HK-2 (cell line): ENCODE measurements around the gene CD226.

Source experiments
- DNase-seq: peaks from one replicate; pipeline ENCODE4 v3.0.0-alpha.2; 2018; ENCODE audit not compliant: unreplicated experiment

The CD226 gene

GRCh38 chr18:69947361-69948133, at the start of gene CD226:
Gene CD226, minus strand, starts transcription at chr18:69947873. Its CDS starts 467 bp downstream, at chr18:69947406.
- DNase-seq = no peak

- no peak for DNase-seq
These were observed 49.5 kb upstream of the CD226 start for GRCh38 chr18:69996951-69997798.

- no peak for DNase-seq
These were observed 48.7 kb upstream of the CD226 start for GRCh38 chr18:69996417-69996816.

- no peak for DNase-seq
These were observed 48.1 kb upstream of the CD226 start for GRCh38 chr18:69995774-69996173.

DNA sequence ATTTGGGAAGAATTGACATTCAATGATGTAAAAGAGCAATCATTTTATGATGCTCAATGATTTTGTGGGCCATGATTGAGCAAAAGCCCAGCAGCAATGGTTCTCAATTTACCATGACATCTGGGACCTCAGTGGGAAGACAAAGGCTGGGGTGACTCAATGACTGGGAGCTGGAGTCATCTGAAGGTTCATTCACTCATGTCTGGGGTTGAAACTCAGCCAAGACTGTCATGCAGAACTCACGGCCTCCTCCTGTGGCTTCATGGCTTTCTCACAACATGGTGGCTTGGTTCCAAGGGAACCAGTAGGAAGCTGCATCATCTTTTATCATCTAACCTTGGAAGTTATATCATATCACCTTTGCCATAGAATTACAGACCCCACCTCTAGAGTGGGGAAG, 45.1 kb upstream of the CD226 start:
- no peak for DNase-seq

- DNase-seq = no peak
These were observed 40.2 kb upstream of the CD226 start for GRCh38 chr18:69987870-69988269.

DNA sequence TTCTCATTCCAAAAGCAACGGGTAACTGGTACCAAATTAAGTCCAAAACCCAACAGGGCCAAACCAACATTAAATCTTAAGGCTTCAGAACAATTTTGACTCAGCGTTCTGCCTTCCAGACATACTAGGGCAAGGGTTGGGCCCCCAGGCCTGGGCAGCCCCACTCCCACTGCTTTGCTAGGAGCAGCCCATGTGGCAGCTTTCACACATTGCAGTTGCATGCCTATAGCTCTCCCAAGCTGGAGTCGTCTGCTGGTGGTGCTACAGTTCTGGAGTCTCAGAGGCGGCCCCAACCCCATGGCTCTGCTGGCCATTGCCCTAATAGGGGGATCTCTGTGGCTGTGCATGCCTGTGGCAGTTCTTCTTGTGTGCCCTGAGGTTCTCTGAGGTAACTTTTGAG, 37.6 kb upstream of the CD226 start:
- no peak for DNase-seq

DNA sequence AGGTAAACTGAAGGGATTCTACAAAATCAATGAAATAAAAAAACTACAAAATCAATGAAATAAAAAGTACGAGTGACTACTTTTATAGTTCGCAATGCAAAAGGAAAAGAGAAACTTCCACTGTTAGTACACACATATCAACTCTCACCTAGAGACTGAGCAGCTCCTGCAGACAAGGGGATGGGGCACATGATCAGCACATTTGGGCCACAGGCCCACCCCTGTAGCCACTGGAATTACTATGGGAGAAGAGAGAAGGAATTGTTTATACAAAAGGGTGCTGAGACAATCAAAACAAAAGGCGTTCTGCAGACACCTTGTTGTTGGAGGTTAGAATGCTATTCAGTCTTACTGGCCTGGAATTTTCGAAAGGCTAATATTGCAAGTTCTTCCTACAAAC, 34.7 kb upstream of the CD226 start:
- no peak for DNase-seq

DNA sequence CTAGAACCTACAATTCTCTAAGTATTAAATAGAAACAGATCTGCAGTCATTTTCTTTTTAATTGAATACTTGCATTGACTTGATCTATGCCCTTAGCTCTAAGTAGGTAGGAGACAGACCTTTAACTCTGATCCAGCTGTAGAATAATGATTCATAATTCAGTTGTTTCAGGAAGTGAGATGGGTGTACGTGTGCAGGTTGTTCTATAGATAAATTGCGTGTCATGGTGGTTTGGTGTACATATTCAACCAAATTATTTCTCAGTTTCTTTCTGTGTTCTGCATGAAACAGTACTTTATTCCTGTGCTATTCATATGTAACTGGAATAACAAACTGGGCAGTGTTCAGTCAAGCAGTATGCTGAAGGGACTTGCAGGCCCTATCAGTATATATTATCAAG, 34.3 kb upstream of the CD226 start:
- DNase-seq = no peak

DNA sequence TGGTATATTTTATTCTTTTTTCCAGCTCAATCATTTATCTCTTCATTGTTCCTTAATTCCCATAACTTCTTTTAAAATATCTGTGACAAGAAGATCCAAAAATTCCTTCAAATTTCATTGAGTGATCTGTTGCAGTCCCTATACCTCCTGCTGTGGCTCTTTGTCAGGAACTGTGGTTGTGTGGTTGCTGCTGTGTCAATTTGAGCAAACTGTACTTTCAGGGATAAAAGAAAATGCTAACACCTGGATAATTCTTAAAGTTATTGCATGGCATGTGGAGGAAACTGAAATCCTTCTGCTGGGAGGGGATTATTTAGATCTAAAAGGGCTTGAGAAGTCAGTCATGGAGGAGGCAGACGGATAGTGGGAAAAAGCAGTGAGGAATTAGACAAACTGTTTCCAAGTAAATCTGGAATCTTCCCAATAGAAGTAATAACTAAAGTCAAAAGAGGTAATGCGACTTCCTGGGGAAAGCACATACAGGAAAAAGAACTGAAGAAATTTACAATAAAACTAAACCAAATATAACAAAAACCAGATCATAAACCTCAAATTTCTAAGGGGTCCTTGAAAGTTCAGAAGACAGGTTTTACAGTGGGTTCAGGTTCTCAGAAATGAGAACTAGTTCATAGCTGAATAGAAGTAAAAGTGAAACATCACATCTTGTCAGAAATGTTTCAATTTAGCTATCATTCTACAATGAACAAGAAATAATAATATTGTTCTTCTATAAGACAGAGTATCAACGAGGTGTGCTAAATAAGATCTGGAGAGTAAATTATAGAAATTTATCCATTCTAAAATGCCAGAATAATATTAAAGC, 33.5 kb upstream of the CD226 start:
- DNase-seq = no peak

DNA sequence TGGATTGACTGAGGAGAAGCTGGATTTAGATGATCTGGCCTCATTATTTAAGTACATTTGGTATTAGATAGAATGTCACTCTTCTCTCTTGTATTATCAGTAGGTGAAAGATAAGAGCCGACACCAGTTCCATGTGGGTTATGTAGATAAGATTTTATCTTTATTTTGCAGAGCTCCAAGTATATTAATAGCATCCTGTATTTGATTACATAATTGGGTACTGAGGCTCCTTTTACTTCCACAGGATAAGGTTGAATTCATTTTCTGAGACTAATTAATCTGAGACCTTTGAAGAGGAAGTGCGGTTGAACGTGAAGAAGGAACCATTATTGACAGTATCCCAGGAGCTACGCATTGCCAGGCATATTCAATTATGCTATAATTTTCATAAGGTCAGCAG, 32.8 kb upstream of the CD226 start:
- DNase-seq = no peak

DNA sequence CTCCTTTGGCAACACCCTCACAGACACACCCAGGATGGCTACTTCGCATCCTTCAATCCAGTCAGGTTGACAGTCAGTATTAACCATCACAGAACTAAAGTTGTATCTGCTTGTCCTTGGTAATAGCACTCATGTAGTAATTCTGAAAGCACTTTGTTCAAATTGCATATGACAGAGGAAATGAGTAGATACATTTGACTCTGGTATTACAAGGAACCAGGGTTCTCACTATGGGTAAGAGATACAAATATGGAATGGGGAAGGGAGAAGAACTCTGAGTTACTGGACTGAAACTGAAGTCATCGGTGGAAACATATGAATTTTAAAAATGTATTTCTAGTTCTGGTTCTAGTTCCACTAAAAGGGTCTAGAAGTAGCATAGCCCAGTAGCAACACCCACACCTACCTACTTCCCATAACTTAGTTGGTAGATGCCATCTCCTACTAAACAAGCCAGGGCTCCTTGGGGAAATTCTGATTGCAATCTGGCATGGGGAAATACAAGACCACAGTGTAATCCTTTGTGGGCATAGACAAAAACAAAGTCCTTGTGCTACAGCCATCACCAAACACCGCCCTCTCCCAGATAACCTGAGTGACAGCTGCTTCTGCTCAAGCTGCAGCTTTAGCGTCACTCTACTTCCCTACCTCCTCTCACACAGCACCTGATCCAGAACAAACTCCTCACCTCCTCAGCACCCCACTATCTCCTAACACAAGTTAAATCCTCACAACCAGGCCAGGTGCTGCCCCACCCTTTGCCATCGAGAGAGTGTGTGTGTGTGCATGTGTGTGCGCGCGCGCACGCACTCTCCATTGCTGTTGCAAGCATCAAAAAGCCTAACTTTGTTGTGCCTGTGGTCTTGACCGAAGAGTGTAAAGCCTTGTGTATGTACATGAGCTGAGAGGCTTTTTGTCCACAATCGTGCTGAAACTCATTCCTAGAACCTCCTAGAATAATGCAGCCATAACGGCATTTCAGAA, 31.4 kb upstream of the CD226 start:
- DNase-seq = no peak

- DNase-seq = peak; percentile 15
These were observed 27.6 kb upstream of the CD226 start for GRCh38 chr18:69975294-69975693.

DNA sequence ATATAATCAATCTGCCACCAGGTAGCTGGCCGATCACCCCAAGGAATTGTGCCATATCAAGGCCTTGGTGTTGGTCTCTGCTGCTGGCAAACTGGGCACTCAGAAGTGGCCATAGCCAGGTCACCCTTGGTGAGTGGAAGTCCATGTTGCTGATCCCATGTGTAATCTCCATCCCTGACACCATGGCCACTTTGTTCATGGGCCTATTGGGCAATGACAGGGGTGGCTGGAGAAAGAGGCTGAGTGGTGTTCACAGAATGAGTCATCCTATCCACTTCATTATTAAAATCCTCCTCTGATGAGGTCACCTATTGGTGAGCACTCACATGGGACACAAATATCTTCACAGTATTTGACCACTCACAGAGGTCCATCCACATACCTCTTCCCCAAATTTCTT, 26.7 kb upstream of the CD226 start:
- peak; percentile 13 for DNase-seq

DNA sequence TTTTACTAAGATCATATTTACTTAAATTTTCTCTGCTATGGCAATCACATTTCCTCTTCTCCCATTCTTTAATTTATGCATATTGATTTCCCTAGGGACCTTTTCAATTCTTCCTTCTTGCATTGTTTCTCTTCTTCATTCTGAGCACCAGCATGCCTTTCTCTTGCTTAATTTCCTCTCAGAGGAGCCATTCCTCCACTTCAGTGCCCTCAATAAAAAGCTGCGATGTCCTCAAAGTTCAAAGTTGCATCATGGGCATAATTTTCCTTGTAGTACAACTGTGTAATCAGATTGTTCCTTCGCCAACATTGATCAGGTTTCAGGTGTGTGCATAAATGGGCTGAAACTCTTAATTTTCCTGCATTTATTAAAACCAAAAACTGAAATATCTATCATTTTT, 21.8 kb upstream of the CD226 start:
- no peak for DNase-seq

DNA sequence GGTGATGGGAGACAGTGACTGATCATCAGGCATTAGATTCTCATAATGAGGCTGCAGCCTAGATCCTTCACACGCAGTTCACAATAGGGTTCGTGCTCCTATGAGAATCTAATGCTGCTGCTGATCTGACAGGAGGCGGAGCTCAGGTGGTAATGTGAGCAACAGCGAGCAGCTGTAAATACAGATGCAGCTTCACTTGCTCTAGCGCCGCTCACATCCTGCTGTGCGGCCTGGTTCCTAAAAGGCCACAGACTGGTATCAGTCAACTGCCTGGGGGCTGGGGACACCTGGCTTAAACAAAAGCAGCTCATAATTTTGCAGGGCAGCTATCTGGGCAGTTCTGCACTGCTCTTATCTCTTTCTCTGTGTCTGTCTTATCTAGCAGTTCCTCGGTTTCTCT, 20.4 kb upstream of the CD226 start:
- DNase-seq = no peak

- DNase-seq = no peak
These were observed 15.5 kb upstream of the CD226 start for GRCh38 chr18:69963196-69963595.

DNA sequence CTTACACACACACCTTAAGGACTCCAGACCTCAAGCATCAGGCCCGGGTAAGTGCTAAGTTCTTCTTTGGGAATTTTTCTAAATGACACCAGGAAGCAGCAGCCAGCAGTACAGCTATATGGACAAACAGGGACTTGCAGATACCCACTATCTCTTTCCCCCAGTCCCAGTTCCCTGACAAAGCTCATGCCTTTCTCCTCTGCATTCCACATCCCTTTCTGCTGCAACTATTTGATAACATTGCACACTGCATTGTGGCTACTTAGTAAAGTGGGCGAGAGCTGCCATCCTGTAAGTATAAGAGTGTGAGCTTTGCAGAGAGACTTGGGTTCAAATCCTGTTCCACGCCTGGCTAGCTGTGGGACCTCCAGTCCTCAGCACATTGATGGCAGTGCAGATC, 14.0 kb upstream of the CD226 start:
- DNase-seq = no peak

DNA sequence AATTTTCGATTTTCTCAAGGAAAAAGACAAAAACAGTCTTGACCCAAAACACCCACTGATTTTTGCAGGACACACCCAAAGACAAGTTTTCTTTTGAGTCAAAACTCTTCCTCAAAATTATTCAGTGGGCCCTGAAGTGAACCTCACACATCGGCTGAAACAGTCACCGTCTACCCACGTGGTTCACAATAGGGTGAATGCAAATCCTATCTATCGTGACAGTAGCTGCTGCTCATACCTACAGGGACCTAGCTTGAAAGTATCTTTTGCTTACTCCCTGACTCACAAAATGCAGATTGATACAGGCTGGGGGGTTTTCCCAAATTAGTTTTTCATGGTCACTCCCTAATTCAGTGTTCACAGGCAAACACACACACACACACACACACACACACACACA, 10.7 kb upstream of the CD226 start:
- no peak for DNase-seq

DNA sequence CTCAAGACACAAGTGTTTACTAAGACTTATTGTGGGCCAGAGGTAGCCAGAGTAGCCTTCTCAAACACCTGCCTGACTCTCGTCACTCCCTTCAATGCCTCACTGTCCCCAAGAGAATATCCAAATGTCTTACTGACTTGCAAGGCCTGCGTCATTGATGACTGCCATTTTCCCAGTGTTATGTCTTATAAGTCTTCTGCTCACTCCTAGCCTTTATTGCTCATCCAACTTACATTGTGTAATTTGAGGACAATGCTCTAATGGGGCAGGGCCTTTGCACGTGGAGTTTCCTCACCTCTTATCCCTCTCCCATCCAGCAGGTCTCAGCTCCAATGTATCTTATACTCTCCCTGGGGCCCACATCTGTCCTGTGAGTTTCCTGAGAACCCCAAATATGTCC, 10.1 kb upstream of the CD226 start:
- DNase-seq = no peak
